Measurements from ENCODE around the gene GLYAT. TPM values are rescaled to one million over a fixed set of nuclear protein-coding genes. Genes with fewer than 3 reads are reported as not detected.

GLYAT gene
- total RNA-seq, 1 donor from 2014 or later: not detected

GRCh38 chr11:58727415-58727797 is 4.3 kb downstream of the GLYAT start:
- H3K36me3 ChIP-seq (ENCODE audit: control insufficient read depth, insufficient read depth, low read length): no peaks in the 10 kb centered on the region
- DNase-seq (ENCODE audit: low read depth): no peak
- TF ChIP-seq, protein P1, sequence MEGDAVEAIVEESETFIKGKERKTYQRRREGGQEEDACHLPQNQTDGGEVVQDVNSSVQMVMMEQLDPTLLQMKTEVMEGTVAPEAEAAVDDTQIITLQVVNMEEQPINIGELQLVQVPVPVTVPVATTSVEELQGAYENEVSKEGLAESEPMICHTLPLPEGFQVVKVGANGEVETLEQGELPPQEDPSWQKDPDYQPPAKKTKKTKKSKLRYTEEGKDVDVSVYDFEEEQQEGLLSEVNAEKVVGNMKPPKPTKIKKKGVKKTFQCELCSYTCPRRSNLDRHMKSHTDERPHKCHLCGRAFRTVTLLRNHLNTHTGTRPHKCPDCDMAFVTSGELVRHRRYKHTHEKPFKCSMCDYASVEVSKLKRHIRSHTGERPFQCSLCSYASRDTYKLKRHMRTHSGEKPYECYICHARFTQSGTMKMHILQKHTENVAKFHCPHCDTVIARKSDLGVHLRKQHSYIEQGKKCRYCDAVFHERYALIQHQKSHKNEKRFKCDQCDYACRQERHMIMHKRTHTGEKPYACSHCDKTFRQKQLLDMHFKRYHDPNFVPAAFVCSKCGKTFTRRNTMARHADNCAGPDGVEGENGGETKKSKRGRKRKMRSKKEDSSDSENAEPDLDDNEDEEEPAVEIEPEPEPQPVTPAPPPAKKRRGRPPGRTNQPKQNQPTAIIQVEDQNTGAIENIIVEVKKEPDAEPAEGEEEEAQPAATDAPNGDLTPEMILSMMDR (IDR thresholded peaks at IDR 0.05; ENCODE audit: insufficient read depth, low read length, poor library complexity, severe bottlenecking): no peak
- H3K27me3 ChIP-seq (ENCODE audit: control insufficient read depth, insufficient read depth, low read length): no peaks in the 10 kb centered on the region
- H3K4me3 ChIP-seq (ENCODE audit: low read depth, low read length): no peak overlapping the region

GRCh38 chr11:58726737-58727414 is 4.9 kb downstream of the GLYAT start:
- Histone ChIP-seq H3K36me3 (ENCODE audit: control insufficient read depth, insufficient read depth, low read length) (no peaks in the 10 kb centered on the region), H3K4me3 (ENCODE audit: low read depth, low read length) (no peak overlapping the region), H3K27me3 (ENCODE audit: control insufficient read depth, insufficient read depth, low read length) (no peaks in the 10 kb centered on the region)
- DNase-seq (ENCODE audit: low read depth): no peak
- TF ChIP-seq, protein P1 (IDR thresholded peaks at IDR 0.05; ENCODE audit: insufficient read depth, low read length, poor library complexity, severe bottlenecking): no peak

DNA sequence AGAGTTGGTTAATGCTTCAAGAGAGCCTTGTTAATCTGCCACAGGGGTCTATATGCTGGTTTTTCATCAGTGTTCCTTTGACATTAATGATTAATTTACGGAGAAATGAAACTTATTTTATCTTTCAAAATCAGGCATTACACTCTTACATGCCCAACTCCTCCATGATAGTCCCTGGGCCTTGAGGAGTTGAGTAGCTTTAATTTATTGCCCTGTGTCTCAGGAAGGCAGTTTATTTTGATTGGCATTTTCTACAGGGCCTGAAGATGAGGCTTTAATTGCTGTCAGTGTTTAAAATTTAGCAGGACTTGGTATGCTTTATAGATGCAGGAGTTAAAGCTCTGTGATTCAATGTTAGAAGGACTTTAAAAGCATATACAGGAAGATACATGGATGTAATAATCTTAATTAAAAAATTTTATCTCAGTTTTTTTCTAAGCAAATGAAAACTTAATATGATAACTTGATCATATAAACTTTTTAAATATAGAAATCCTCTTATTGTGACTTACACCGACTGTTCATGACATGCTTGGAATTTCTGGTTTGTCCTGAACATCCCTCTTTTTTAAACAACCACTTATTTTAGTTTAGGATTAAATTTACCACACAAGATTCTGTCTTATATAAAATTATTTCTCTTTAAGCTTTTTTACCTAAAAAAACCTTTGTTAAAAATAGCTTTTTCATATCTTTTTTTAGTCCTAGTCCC is 12.2 kb downstream of the GLYAT start:
- Histone ChIP-seq H3K27me3 (ENCODE audit: control insufficient read depth, insufficient read depth, low read length) (no peaks in the 10 kb centered on the region), H3K36me3 (ENCODE audit: control insufficient read depth, insufficient read depth, low read length) (no peaks in the 10 kb centered on the region), H3K4me3 (ENCODE audit: low read depth, low read length) (no peak overlapping the region)
- TF ChIP-seq, protein P1 (IDR thresholded peaks at IDR 0.05; ENCODE audit: insufficient read depth, low read length, poor library complexity, severe bottlenecking): no peak
- DNase-seq (ENCODE audit: low read depth): no peak

DNA sequence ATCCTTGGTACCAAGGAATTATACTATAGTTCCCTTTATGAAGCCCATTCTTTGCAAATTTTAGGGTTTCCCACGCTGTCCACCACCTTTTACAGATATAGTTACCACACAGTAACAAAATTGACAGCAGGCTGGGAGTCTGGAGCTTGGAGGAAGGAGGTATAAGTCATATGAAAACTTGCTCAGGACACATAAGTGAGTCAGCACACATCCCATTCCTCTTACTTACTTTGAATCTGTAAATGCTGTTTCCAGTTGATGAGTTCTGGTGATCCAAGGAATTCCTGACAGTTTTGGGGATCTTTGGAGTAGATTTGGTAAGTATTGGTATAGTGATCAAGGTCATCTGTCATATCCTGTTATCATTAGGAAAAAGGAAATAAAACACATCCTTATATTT is 19.2 kb downstream of the GLYAT start:
- no peak for DNase-seq (ENCODE audit: low read depth)

GRCh38 chr11:58711832-58712231 is 19.9 kb downstream of the GLYAT start:
- DNase-seq (ENCODE audit: low read depth): no peak
- H3K36me3 ChIP-seq (ENCODE audit: control insufficient read depth, insufficient read depth, low read length): no peaks in the 10 kb centered on the region

More for the DNA sequence above, 19.2 kb downstream of the GLYAT start:
- no peaks in the 10 kb centered on the region for H3K27me3 ChIP-seq (ENCODE audit: control insufficient read depth, insufficient read depth, low read length)
- TF ChIP-seq, protein P1 (IDR thresholded peaks at IDR 0.05; ENCODE audit: insufficient read depth, low read length, poor library complexity, severe bottlenecking): no peak
- no peak overlapping the region for H3K4me3 ChIP-seq (ENCODE audit: low read depth, low read length)
- H3K36me3 ChIP-seq (ENCODE audit: control insufficient read depth, insufficient read depth, low read length): no peaks in the 10 kb centered on the region

More at GRCh38 chr11:58711832-58712231, 19.9 kb downstream of the GLYAT start:
- Histone ChIP-seq H3K4me3 (ENCODE audit: low read depth, low read length) (no peak overlapping the region), H3K27me3 (ENCODE audit: control insufficient read depth, insufficient read depth, low read length) (no peaks in the 10 kb centered on the region)
- TF ChIP-seq, protein P1 (IDR thresholded peaks at IDR 0.05; ENCODE audit: insufficient read depth, low read length, poor library complexity, severe bottlenecking): no peak
